ENCODE results near the gene WDR44. TPM values are rescaled to one million over a fixed set of nuclear protein-coding genes. Genes with fewer than 3 reads are reported as not detected.
"Not testable (repeated sequence)": the region's sequence is repeated elsewhere in the genome, so short reads cannot be mapped to it uniquely, and the experiment has no call there.

Gene WDR44
- total and polyA plus RNA-seq, 2 of the 13 experiments (the other 11 are each of a cell fraction or from before 2014, with no cell fraction given) = 2.2 to 4.3 TPM

- Histone ChIP-seq H3K27me3 (ENCODE audit: control insufficient read depth in 1 of 2, insufficient read depth in 2 of 2, low read length in 2 of 2) (no peaks in the 10 kb centered on the region), H3K4me2 (ENCODE audit: low read depth, low read length) (no peak overlapping the region), H4K20me1 (ENCODE audit: insufficient read depth, low read length) (no peaks in the 10 kb centered on the region), H3K36me3 (replicated peaks in 1 of 2; ENCODE audit: control insufficient read depth in 1 of 2, insufficient read depth in 2 of 2, low read length in 2 of 2) (no peaks in the 10 kb centered on the region), H3K4me1 (ENCODE audit: insufficient read depth, low read length) (no peaks in the 10 kb centered on the region), H3K9ac (ENCODE audit: insufficient read depth, low read depth, low read length) (no peak overlapping the region), H3K9me3 (ENCODE audit: low read length) (no peaks in the 10 kb centered on the region), H2AFZ (ENCODE audit: low read length) (no peak overlapping the region), H3K27ac (ENCODE audit: extremely low read length, insufficient read depth, low read length) (no peak overlapping the region), H3K79me2 (ENCODE audit: insufficient read depth, low read length) (no peaks in the 10 kb centered on the region), H3K4me3 (replicated peaks in 1 of 3; ENCODE audit: insufficient read depth in 1 of 3, low read depth in 2 of 3, low read length in 3 of 3) (no peak overlapping the region)
- WGBS (ENCODE audit: low lambda C conversion rate) = 7% methylated on average over 6 of the region's 9 CpGs
- FAIRE-seq (no peak), ATAC-seq (no peak; the same call in 2 of the 3 replicates), DNase-seq (ENCODE audit: low spot score) (no peak)
- CTCF ChIA-PET (ENCODE audit: low intra/inter-chr PET ratio, low total read pairs) = no interaction called here
- in situ Hi-C loops (cut with HindIII; ENCODE audit: extremely low pct_ligation_motif_present, low pct_unique_long_range_greater_than_20kb) = no loop called here
- BruUV-seq (replicated peaks) = no TSS peak
- no peak for TF ChIP-seq ZNF224 (CRISPR knock-in tag; IDR thresholded peaks at IDR 0.05)
- TF ChIP-seq ATF2 (CRISPR knock-in tag; IDR thresholded peaks at IDR 0.05) = no peak
- TF ChIP-seq ZNF891 (CRISPR knock-in tag; IDR thresholded peaks at IDR 0.05) = no peak
- no peak for TF ChIP-seq NAIF1 (CRISPR knock-in tag; IDR thresholded peaks at IDR 0.05; ENCODE audit: borderline replicate concordance)
- POLR2A ChIA-PET = no interaction called here
- intact Hi-C loops (cut with micrococcal nuclease; ENCODE audit: unreplicated experiment) = no loop called here
Measured at GRCh38 chrX:118484216-118484903, 138.5 kb downstream of the WDR44 start.

- H3K9ac ChIP-seq (ENCODE audit: insufficient read depth, low read depth, low read length); in situ Hi-C loops (cut with HindIII; ENCODE audit: extremely low pct_ligation_motif_present, low pct_unique_long_range_greater_than_20kb); H3K9me3 ChIP-seq (ENCODE audit: low read length); H3K27ac ChIP-seq (ENCODE audit: extremely low read length, insufficient read depth, low read length); FAIRE-seq; H2AFZ ChIP-seq (ENCODE audit: low read length); H3K4me2 ChIP-seq (ENCODE audit: low read depth, low read length); H4K20me1 ChIP-seq (ENCODE audit: insufficient read depth, low read length); BruUV-seq (replicated peaks); H3K79me2 ChIP-seq (ENCODE audit: insufficient read depth, low read length); POLR2A ChIA-PET; H3K4me1 ChIP-seq (ENCODE audit: insufficient read depth, low read length); ATAC-seq; H3K36me3 ChIP-seq (replicated peaks in 1 of 2; ENCODE audit: control insufficient read depth in 1 of 2, insufficient read depth in 2 of 2, low read length in 2 of 2); CTCF ChIA-PET (ENCODE audit: low intra/inter-chr PET ratio, low total read pairs); H3K4me3 ChIP-seq (replicated peaks in 1 of 3; ENCODE audit: insufficient read depth in 1 of 3, low read depth in 2 of 3, low read length in 3 of 3); intact Hi-C loops (cut with micrococcal nuclease; ENCODE audit: unreplicated experiment); DNase-seq (ENCODE audit: low spot score); H3K27me3 ChIP-seq (ENCODE audit: control insufficient read depth in 1 of 2, insufficient read depth in 2 of 2, low read length in 2 of 2): not testable (repeated sequence)
- WGBS (ENCODE audit: low lambda C conversion rate) = 75% methylated on average over 1 of the region's 1 CpG
Measured at GRCh38 chrX:118486693-118487092, 140.8 kb downstream of the WDR44 start.

Data from HepG2 (cell line).